GM12891 (cell line): ENCODE measurements around the gene ZNF484.
"Not testable (repeated sequence)": the region's sequence is repeated elsewhere in the genome, so short reads cannot be mapped to it uniquely, and the experiment has no call there.

Experiments
- DNase-seq: peaks from one replicate; pipeline ENCODE4 v3.0.0; 2011; ENCODE audit warnings: low spot score; ENCODE audit not compliant: insufficient read length
- FAIRE-seq: peaks from 2 replicates; lab custom pipeline; 2011; peaks lifted over from hg19 to GRCh38; lab: Jason Lieb, UNC
- PAX5 ChIP-seq: IDR thresholded peaks from 2 replicates; pipeline ENCODE4 v1.6.1; 2011; ENCODE audit warnings: low read length, moderate library complexity, mild to moderate bottlenecking; ENCODE audit not compliant: insufficient read depth, severe bottlenecking
- POLR2A ChIP-seq: IDR thresholded peaks from 2 replicates; pipeline ENCODE4 v1.6.1; 2011; ENCODE audit warnings: low read depth, low read length, control low read depth
- POLR2AphosphoS5 ChIP-seq: IDR thresholded peaks from 2 replicates; pipeline ENCODE4 v1.6.1; 2011; ENCODE audit warnings: low read depth, low read length, control low read depth
- POU2F2 ChIP-seq: IDR thresholded peaks from 2 replicates; pipeline ENCODE4 v1.6.1; 2011; ENCODE audit warnings: low read depth, mild to moderate bottlenecking, control low read depth, low read length, moderate library complexity
- SPI1 ChIP-seq: IDR thresholded peaks from 2 replicates; pipeline ENCODE4 v1.6.1; 2011; ENCODE audit warnings: low read depth, low read length, control low read depth
- TAF1 ChIP-seq: IDR thresholded peaks from 2 replicates; pipeline ENCODE4 v1.6.1; 2011; ENCODE audit warnings: low read depth, low read length, control low read depth

ZNF484 gene

GRCh38 chr9:92857236-92857635 is 20.6 kb downstream of the ZNF484 start:
- FAIRE-seq (no peak), DNase-seq (no peak)
- TF ChIP-seq TAF1 = no peak
- no peak for TF ChIP-seq POLR2AphosphoS5
- no peak for TF ChIP-seq POLR2A
- no peak for TF ChIP-seq PAX5
- no peak for TF ChIP-seq POU2F2
- no peak for TF ChIP-seq SPI1

- no peak for TF ChIP-seq POLR2AphosphoS5
- TF ChIP-seq PAX5 = no peak
- TF ChIP-seq POU2F2 = no peak
- no peak for TF ChIP-seq TAF1
- no peak for TF ChIP-seq SPI1
- TF ChIP-seq POLR2A = no peak
- no peak for DNase-seq
- no peak for FAIRE-seq
Measured at GRCh38 chr9:92853716-92854115, 24.1 kb downstream of the ZNF484 start.

- peak; percentile 26 for FAIRE-seq
Measured at GRCh38 chr9:92850898-92851297, 26.9 kb downstream of the ZNF484 start.

GRCh38 chr9:92848740-92849139 is 29.1 kb downstream of the ZNF484 start:
- not testable (repeated sequence) for FAIRE-seq, DNase-seq

More at GRCh38 chr9:92850898-92851297, 26.9 kb downstream of the ZNF484 start:
- TF ChIP-seq POU2F2 (no peak), PAX5 (no peak), TAF1 (no peak), POLR2AphosphoS5 (no peak), SPI1 (no peak), POLR2A (no peak)
- DNase-seq = no peak

DNA sequence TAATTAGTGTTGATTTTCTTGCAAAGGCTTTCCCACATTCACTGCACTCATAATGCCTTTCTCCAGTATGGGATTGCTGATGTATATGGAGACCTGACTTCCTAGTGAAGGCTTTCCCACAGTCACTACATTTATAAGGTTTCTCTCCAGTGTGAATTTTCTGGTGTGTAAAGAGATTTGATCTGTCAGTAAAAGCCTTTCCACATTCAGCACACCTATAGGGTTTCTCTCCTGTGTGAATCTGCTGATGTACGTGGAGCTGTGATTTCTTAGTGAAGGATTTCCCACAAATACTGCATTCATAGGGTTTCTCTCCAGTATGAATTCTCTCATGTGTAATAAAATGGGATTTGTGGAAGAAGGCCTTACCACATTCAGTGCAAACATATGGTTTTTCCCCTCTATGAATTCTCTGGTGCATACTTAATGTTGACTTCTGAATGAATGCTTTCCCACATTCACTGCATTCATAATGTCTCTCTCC is 31.1 kb downstream of the ZNF484 start:
- DNase-seq (no peak), FAIRE-seq (no peak)
- TF ChIP-seq POLR2A = no peak
- no peak for TF ChIP-seq SPI1
- no peak for TF ChIP-seq PAX5
- TF ChIP-seq TAF1 = no peak
- no peak for TF ChIP-seq POLR2AphosphoS5
- TF ChIP-seq POU2F2 = no peak

DNA sequence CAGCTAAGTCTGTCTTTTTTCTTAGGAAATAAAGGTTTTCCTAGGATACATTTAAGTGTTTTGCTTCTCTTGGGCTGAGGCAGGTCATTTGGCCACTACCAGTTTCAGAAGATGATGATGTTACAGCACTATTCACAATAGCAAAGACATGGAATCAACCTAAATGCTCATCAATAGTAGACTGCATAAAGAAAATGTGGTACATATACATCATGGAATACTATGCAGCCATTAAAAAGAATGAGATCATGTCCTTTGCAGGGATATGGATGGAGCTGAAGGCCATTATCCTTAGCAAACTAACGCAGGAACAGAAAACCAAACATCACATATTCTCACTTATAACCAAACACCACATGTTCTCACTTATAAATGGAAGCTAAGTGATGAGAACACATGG is 39.4 kb downstream of the ZNF484 start:
- not testable (repeated sequence) for DNase-seq, FAIRE-seq

GRCh38 chr9:92837191-92837590 is 40.6 kb downstream of the ZNF484 start:
- TF ChIP-seq SPI1 (no peak), POLR2A (no peak), POLR2AphosphoS5 (no peak), TAF1 (no peak), POU2F2 (no peak), PAX5 (no peak)
- FAIRE-seq = no peak
- DNase-seq = no peak

- DNase-seq (no peak), FAIRE-seq (no peak)
- no peak for TF ChIP-seq POLR2AphosphoS5
- TF ChIP-seq SPI1 = peak; percentile 20; the same call in 1 of the 2 replicates
Measured at GRCh38 chr9:92829420-92829819, 48.4 kb downstream of the ZNF484 start.

- not testable (repeated sequence) for FAIRE-seq, DNase-seq
Measured at GRCh38 chr9:92825065-92825464, 52.8 kb downstream of the ZNF484 start.

DNA sequence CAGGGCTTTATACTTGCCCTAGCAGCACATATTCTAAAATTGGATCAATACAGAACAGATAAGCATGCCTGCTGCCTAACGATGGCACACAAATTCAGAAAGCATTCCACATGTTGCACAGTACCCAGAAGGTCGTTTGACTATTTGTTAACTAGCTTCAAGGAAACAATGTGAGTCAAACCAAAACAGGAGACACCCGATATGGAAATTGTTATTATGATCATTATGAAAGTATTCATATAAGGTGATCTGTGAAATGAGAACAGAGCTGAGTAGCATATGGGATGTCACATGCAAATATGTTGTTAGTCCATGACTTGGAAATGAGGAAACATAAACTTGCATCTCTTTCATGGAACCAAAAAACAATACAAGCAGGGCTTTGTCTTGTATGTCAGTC is 56.9 kb downstream of the ZNF484 start:
- TF ChIP-seq POLR2AphosphoS5 (no peak), SPI1 (no peak), PAX5 (no peak), TAF1 (no peak), POU2F2 (no peak), POLR2A (no peak)
- FAIRE-seq = no peak
- no peak for DNase-seq

GRCh38 chr9:92819898-92820297 is 57.9 kb downstream of the ZNF484 start:
- not testable (repeated sequence) for FAIRE-seq, DNase-seq

GRCh38 chr9:92809629-92810326 is 68.1 kb downstream of the ZNF484 start:
- not testable (repeated sequence) for FAIRE-seq, DNase-seq
